Heart right ventricle (tissue), 16 donors: Measurements from ENCODE around the gene ADGRL4. TPM values are rescaled to one million over a fixed set of nuclear protein-coding genes. Genes with fewer than 3 reads are reported as not detected.

ENCODE experiments used
- ATAC-seq, 8 donors: fragments of 200-7000 bp; cut with Tn5 transposase; one replicate each; pipeline ENCODE4 v1.9.1; 2020; ENCODE audit warnings: mild to moderate bottlenecking in 8 of 8, moderate library complexity in 8 of 8, moderate number of reproducible peaks in 1 of 8
- DNase-seq, 2 donors: peaks; one replicate each; pipeline ENCODE4 v3.0.0-alpha.2; 2020
- H3K27ac ChIP-seq, 10 donors: fragments of 200-600 bp; sonication (generic) in 2 of 10; one replicate each; pipeline versions ENCODE4 v1.5.0 to v1.8.0; 2020 to 2022; ENCODE audit warnings: mild to moderate bottlenecking in 3 of 10
- H3K27me3 ChIP-seq, 7 donors: fragments of 200-600 bp; one replicate each; pipeline ENCODE4 v1.8.0; 2021 to 2022; ENCODE audit warnings: mild to moderate bottlenecking in 2 of 7
- H3K36me3 ChIP-seq, 9 donors: fragments of 200-600 bp; sonication (generic) in 1 of 9; one replicate each; pipeline versions ENCODE4 v1.5.0 to v1.8.0; 2020 to 2022; ENCODE audit warnings: mild to moderate bottlenecking in 2 of 9
- H3K4me1 ChIP-seq, 9 donors: fragments of 200-600 bp; sonication (generic) in 1 of 9; one replicate each; pipeline versions ENCODE4 v1.5.0 to v1.8.0; 2020 to 2022; ENCODE audit warnings: mild to moderate bottlenecking in 4 of 9
- H3K4me3 ChIP-seq, 10 donors: fragments of 200-600 bp; sonication (generic) in 2 of 10; one replicate each; pipeline versions ENCODE4 v1.5.0 to v1.8.0; 2020 to 2022; ENCODE audit warnings: mild to moderate bottlenecking in 7 of 10, moderate library complexity in 2 of 10
- H3K9me3 ChIP-seq, 11 donors: fragments of 200-600 bp in 10 of 11; sonication (generic) in 2 of 11; one replicate each; pipeline versions ENCODE4 v1.5.0 to v1.8.0; 2013 to 2022; ENCODE audit warnings: mild to moderate bottlenecking in 2 of 11, control low read depth in 1 of 11, moderate library complexity in 1 of 11
- WGBS, 2 donors: extraction: QIAGEN DNeasy Blood & Tissue Kit; methylation state at CpG; one replicate each; pipeline ENCODE4 v1.1.7; 2013; ENCODE audit warnings: inconsistent platforms in 1 of 2; 5-methylcytosine and 5-hydroxymethylcytosine counted together
- intact Hi-C, 10 donors: fragments of 100-400 bp; cut with DNase I; formaldehyde crosslinking; loops; one replicate each; pipeline versions ENCODE4 v1.11.1 to v1.14.2; 2022
- polyA plus RNA-seq, 2 donors: library from polyadenylated mRNA; stranded (reverse); fragments of 200-250 nt; gene quantifications; one replicate each; pipeline ENCODE4 v1.2.3, GENCODE V29; 2013
- total RNA-seq, 10 donors: library from RNA; stranded (reverse); fragmentation: NEBNext Ultra II Directional in 3 of 10; extraction: Animal tissue kit (Norgen Biotek cat#: 25700) in 3 of 10; gene quantifications; one replicate each; pipeline versions ENCODE4 v1.2.1 to v1.2.4, GENCODE V29; 2021 to 2023
- TF ChIP-seq, protein P1 (sequence below), 9 donors: fragments of 200-600 bp; sonication (generic) in 2 of 9; IDR thresholded peaks; one replicate each; pipeline versions ENCODE4 v1.5.0 to v1.8.0; 2021 to 2022; ENCODE audit warnings: antibody characterized with exemption in 9 of 9, mild to moderate bottlenecking in 5 of 9, moderate library complexity in 1 of 9
- donor health status: Arrhythmogenic right ventricular cardiomyopathy.
- donor health status: ischemic (EF 13 %, LVEDD 7.1; RV severe dilation, severe dysfunction).
- donor health status: healthy with polysubstance abuse.
- donor health status: DM: no; HTN: yes; CAD: no.
- donor health status: DM: no; HTN: no; CAD: no.
- donor health status: ischemic (EF 25% LVEDD 6.9; RV normal size, moderate dysfunction).
- donor health status: ischemic (EF 25% LVEDD 5.7; RV mildly dilated, moderate dysfunction).
- donor health status: healthy.
- donor health status: DM: yes; HTN: yes; CAD: no.
- donor health status: Ischemic cardiomyopathy.
- donor health status: ischemic (EF 35%, LVEDD 5.7; RV mildly dilated, moderate dysfunction).
- donor health status: nonischemic (EF 11% LVEDD 7.7; RV severe dilation, severe dysfunction).
- donor health status: DM: yes; HTN: yes; CAD: no.
- donor health status: PGD.
- donor health status: ischemic (EF 29% LVEDD 5.4; RV normal size, mild dysfunction).
- donor health status: nonischemic (EF 23%, LVEDD 6.1; RV moderate dilation, normal function).

Gene ADGRL4
- total and polyA plus RNA-seq, 12 donors: 10.7 to 33.9 (median 17.2) TPM

DNA sequence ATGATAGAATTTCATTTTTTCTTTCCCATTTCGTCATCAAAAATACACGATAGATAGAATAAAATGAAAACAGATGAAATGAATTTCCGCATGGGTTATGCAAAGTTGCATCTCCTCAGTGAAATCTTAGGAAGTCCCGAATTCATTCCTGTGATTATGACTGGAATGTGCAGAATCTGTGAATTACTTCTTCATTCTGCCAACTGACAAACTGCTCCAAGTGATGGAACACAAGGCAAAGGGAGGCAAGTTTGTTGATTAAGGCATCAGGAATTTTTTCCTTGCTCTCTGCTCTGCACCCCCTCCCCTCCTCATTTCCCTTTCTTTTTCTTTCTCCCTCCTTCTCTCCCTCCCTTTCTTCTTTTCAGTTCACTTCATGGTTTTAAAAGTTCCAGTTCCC, 37.0 kb upstream of the ADGRL4 start:
- no peak overlapping the region for H3K27ac ChIP-seq
- DNase-seq (no peak), ATAC-seq (no peak)
- TF ChIP-seq, protein P1, sequence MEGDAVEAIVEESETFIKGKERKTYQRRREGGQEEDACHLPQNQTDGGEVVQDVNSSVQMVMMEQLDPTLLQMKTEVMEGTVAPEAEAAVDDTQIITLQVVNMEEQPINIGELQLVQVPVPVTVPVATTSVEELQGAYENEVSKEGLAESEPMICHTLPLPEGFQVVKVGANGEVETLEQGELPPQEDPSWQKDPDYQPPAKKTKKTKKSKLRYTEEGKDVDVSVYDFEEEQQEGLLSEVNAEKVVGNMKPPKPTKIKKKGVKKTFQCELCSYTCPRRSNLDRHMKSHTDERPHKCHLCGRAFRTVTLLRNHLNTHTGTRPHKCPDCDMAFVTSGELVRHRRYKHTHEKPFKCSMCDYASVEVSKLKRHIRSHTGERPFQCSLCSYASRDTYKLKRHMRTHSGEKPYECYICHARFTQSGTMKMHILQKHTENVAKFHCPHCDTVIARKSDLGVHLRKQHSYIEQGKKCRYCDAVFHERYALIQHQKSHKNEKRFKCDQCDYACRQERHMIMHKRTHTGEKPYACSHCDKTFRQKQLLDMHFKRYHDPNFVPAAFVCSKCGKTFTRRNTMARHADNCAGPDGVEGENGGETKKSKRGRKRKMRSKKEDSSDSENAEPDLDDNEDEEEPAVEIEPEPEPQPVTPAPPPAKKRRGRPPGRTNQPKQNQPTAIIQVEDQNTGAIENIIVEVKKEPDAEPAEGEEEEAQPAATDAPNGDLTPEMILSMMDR (IDR thresholded peaks at IDR 0.05): no peak
- 51 to 54% methylated on average over 4 of the region's 4 CpGs for WGBS, 2 donors
- H3K4me3 ChIP-seq: no peak overlapping the region
- H3K4me1 ChIP-seq: peaks cover 0 to 10% (median 0%) of the 10 kb centered on the region in 9 donors
- no peaks in the 10 kb centered on the region for H3K9me3 ChIP-seq
- intact Hi-C loops: loop anchor here in 1 of 10 donors (5.0 kb wide), 1 partner anchor 41 kb away; no protein-coding TSS in a partner anchor
- H3K36me3 ChIP-seq: no peaks in the 10 kb centered on the region
- H3K27me3 ChIP-seq: no peaks in the 10 kb centered on the region

GRCh38 chr1:79042539-79042938, 36.0 kb upstream of the ADGRL4 start:
- H3K27ac ChIP-seq: no peak overlapping the region
- no peak overlapping the region for H3K4me3 ChIP-seq
- H3K4me1 ChIP-seq: peaks cover 0 to 10% (median 0%) of the 10 kb centered on the region in 9 donors
- H3K9me3 ChIP-seq: peaks cover 0 to 5% (median 0%) of the 10 kb centered on the region in 11 donors
- ATAC-seq (no peak), DNase-seq (no peak)
- intact Hi-C loops: loop anchor here in 1 of 10 donors (5.0 kb wide), 1 partner anchor 40 kb away; no protein-coding TSS in a partner anchor
- WGBS, 2 donors: 38 to 64% methylated on average over 2 of the region's 2 CpGs
- no peaks in the 10 kb centered on the region for H3K36me3 ChIP-seq
- no peaks in the 10 kb centered on the region for H3K27me3 ChIP-seq
- TF ChIP-seq, protein P1 (IDR thresholded peaks at IDR 0.05): no peak

GRCh38 chr1:79042117-79042516, 35.6 kb upstream of the ADGRL4 start:
- Histone ChIP-seq H3K9me3 (peaks cover 0 to 9% (median 4%) of the 10 kb centered on the region in 11 donors), H3K36me3 (no peaks in the 10 kb centered on the region), H3K27ac (no peak overlapping the region), H3K4me3 (no peak overlapping the region), H3K4me1 (peaks cover 0 to 10% (median 0%) of the 10 kb centered on the region in 9 donors), H3K27me3 (no peaks in the 10 kb centered on the region)
- 19 to 46% methylated on average over 2 of the region's 2 CpGs for WGBS, 2 donors
- intact Hi-C loops: loop anchor here in 1 of 10 donors (5.0 kb wide), 1 partner anchor 40 kb away; no protein-coding TSS in a partner anchor
- DNase-seq (no peak), ATAC-seq (no peak)
- TF ChIP-seq, protein P1 (IDR thresholded peaks at IDR 0.05): no peak

DNA sequence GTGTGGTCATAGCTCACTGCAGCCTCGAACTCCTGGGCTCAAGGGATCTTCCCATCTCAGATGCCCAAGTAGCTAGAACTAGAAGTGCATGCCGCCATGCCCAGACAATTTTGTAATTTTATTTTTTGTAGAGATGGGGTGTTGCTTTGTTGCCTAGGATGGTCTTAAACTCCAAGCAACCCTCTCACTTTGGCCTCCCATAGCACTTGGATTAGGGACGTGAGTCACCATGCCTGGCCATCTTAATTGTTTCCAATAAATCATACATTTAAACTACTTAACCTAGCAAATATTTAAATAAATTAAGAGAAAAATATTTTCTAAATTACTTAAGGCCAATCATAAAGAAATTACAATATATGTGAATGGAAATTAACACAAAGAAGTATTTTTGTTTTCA, 35.1 kb upstream of the ADGRL4 start:
- no peaks in the 10 kb centered on the region for H3K27me3 ChIP-seq
- H3K27ac ChIP-seq: no peak overlapping the region
- no peak for ATAC-seq
- DNase-seq: no peak
- H3K36me3 ChIP-seq: no peaks in the 10 kb centered on the region
- intact Hi-C loops: loop anchor here in 1 of 10 donors (5.0 kb wide), 1 partner anchor 39 kb away; no protein-coding TSS in a partner anchor
- TF ChIP-seq, protein P1 (IDR thresholded peaks at IDR 0.05): no peak
- H3K4me3 ChIP-seq: no peak overlapping the region
- H3K9me3 ChIP-seq: peaks cover 0 to 14% (median 7%) of the 10 kb centered on the region in 11 donors
- H3K4me1 ChIP-seq: peaks cover 0 to 10% (median 0%) of the 10 kb centered on the region in 9 donors
- 92 to 95% methylated on average over 3 of the region's 3 CpGs for WGBS, 2 donors
